ENCODE data around the gene ASPHD2. TPM values are rescaled to one million over a fixed set of nuclear protein-coding genes. Genes with fewer than 3 reads are reported as not detected.
"Not testable (repeated sequence)": the region's sequence is repeated elsewhere in the genome, so short reads cannot be mapped to it uniquely, and the experiment has no call there.

ASPHD2 gene
- total RNA-seq, 2 experiments from 2014 or later = 9.2 to 10.0 TPM

- ATAC-seq = no peak
- Mint-ChIP-seq H3K4me3 (no peak overlapping the region), H3K4me1 (ENCODE audit: low read depth) (peaks cover 36% of the 10 kb centered on the region), H3K27ac (no peak overlapping the region), H3K9me3 (ENCODE audit: insufficient read depth) (no peaks in the 10 kb centered on the region), H3K36me3 (ENCODE audit: low read depth) (peaks cover 40% of the 10 kb centered on the region), H3K27me3 (ENCODE audit: low read depth) (no peaks in the 10 kb centered on the region)
- ChIA-PET CTCF (interaction anchor here (1.2 to 1.8 kb wide), 3 partner anchors 10 to 73 kb away, joined by 3 to 7 read pairs (median 3); no protein-coding TSS in a partner anchor), POLR2A (no interaction called here)
- no peak for DNase-seq
These were observed 8.8 kb downstream of the ASPHD2 start for GRCh38 chr22:26437694-26438392.

GRCh38 chr22:26438776-26439175, 9.7 kb downstream of the ASPHD2 start:
- POLR2A ChIA-PET; H3K4me3 Mint-ChIP-seq; ATAC-seq; H3K27me3 Mint-ChIP-seq (ENCODE audit: low read depth); DNase-seq; H3K27ac Mint-ChIP-seq; H3K9me3 Mint-ChIP-seq (ENCODE audit: insufficient read depth): not testable (repeated sequence)
- peaks cover 34% of the 10 kb centered on the region for H3K36me3 Mint-ChIP-seq (ENCODE audit: low read depth)
- CTCF ChIA-PET = interaction anchor here (1.1 to 1.8 kb wide), 4 partner anchors 8 to 74 kb away, joined by 3 to 7 read pairs (median 4); no protein-coding TSS in a partner anchor
- H3K4me1 Mint-ChIP-seq (ENCODE audit: low read depth) = peaks cover 31% of the 10 kb centered on the region

GRCh38 chr22:26439559-26439958, 10.5 kb downstream of the ASPHD2 start:
- H3K27ac Mint-ChIP-seq = no peak overlapping the region
- H3K4me1 Mint-ChIP-seq (ENCODE audit: low read depth) = peaks cover 25% of the 10 kb centered on the region
- H3K36me3 Mint-ChIP-seq (ENCODE audit: low read depth) = peaks cover 28% of the 10 kb centered on the region
- DNase-seq = no peak
- POLR2A ChIA-PET = no interaction called here
- H3K9me3 Mint-ChIP-seq (ENCODE audit: insufficient read depth) = no peaks in the 10 kb centered on the region
- ATAC-seq = no peak
- CTCF ChIA-PET = interaction anchor here (1.1 to 1.8 kb wide), 3 partner anchors 9 to 72 kb away, joined by 3 to 6 read pairs (median 3); no protein-coding TSS in a partner anchor
- H3K4me3 Mint-ChIP-seq = no peak overlapping the region
- H3K27me3 Mint-ChIP-seq (ENCODE audit: low read depth) = no peaks in the 10 kb centered on the region

GRCh38 chr22:26442086-26442756, 13.2 kb downstream of the ASPHD2 start:
- Mint-ChIP-seq H3K27me3 (ENCODE audit: low read depth) (no peaks in the 10 kb centered on the region), H3K36me3 (ENCODE audit: low read depth) (peaks cover 15% of the 10 kb centered on the region), H3K9me3 (ENCODE audit: insufficient read depth) (no peaks in the 10 kb centered on the region), H3K4me1 (ENCODE audit: low read depth) (peaks cover 1% of the 10 kb centered on the region), H3K27ac (no peak overlapping the region), H3K4me3 (no peak overlapping the region)
- CTCF ChIA-PET = interaction anchor here (1.6 kb wide), 1 partner anchor 78 kb away, joined by 3 read pairs; no protein-coding TSS in a partner anchor
- no peak for DNase-seq
- no peak for ATAC-seq
- POLR2A ChIA-PET = interaction anchor here (0.7 kb wide), 1 partner anchor 11 kb away, joined by 3 read pairs; no protein-coding TSS in a partner anchor

GRCh38 chr22:26443901-26444690, 15.0 kb downstream of the ASPHD2 start:
- DNase-seq (no peak), ATAC-seq (no peak)
- Mint-ChIP-seq H3K4me3 (no peak overlapping the region), H3K27me3 (ENCODE audit: low read depth) (no peaks in the 10 kb centered on the region), H3K4me1 (ENCODE audit: low read depth) (peaks cover 1% of the 10 kb centered on the region), H3K27ac (no peak overlapping the region), H3K9me3 (ENCODE audit: insufficient read depth) (no peaks in the 10 kb centered on the region), H3K36me3 (ENCODE audit: low read depth) (peaks cover 15% of the 10 kb centered on the region)
- ChIA-PET CTCF (interaction anchor here (1.0 kb wide), 1 partner anchor 17 kb away, joined by 4 read pairs; no protein-coding TSS in a partner anchor), POLR2A (no interaction called here)

GRCh38 chr22:26444777-26445176, 15.7 kb downstream of the ASPHD2 start:
- no peak overlapping the region for H3K27ac Mint-ChIP-seq
- CTCF ChIA-PET = no interaction called here
- no peaks in the 10 kb centered on the region for H3K9me3 Mint-ChIP-seq (ENCODE audit: insufficient read depth)
- no peak overlapping the region for H3K4me3 Mint-ChIP-seq
- DNase-seq (no peak), ATAC-seq (no peak)
- H3K27me3 Mint-ChIP-seq (ENCODE audit: low read depth) = no peaks in the 10 kb centered on the region
- POLR2A ChIA-PET = no interaction called here
- H3K36me3 Mint-ChIP-seq (ENCODE audit: low read depth) = peaks cover 15% of the 10 kb centered on the region
- H3K4me1 Mint-ChIP-seq (ENCODE audit: low read depth) = peaks cover 1% of the 10 kb centered on the region

- Mint-ChIP-seq H3K4me3 (no peak overlapping the region), H3K36me3 (ENCODE audit: low read depth) (peaks cover 17% of the 10 kb centered on the region), H3K27me3 (ENCODE audit: low read depth) (no peaks in the 10 kb centered on the region), H3K9me3 (ENCODE audit: insufficient read depth) (no peaks in the 10 kb centered on the region), H3K27ac (no peak overlapping the region), H3K4me1 (ENCODE audit: low read depth) (peaks cover 1% of the 10 kb centered on the region)
- ChIA-PET POLR2A (no interaction called here), CTCF (interaction anchor here (0.6 kb wide), 1 partner anchor 14 kb away, joined by 3 read pairs; no protein-coding TSS in a partner anchor)
- no peak for DNase-seq
- no peak for ATAC-seq
These were observed 16.7 kb downstream of the ASPHD2 start for GRCh38 chr22:26445577-26446275.

GRCh38 chr22:26446808-26447515, 17.9 kb downstream of the ASPHD2 start:
- Mint-ChIP-seq H3K4me3 (no peak overlapping the region), H3K27me3 (ENCODE audit: low read depth) (no peaks in the 10 kb centered on the region), H3K9me3 (ENCODE audit: insufficient read depth) (no peaks in the 10 kb centered on the region), H3K4me1 (ENCODE audit: low read depth) (peaks cover 1% of the 10 kb centered on the region), H3K27ac (no peak overlapping the region), H3K36me3 (ENCODE audit: low read depth) (peaks cover 15% of the 10 kb centered on the region)
- no peak for DNase-seq
- ChIA-PET CTCF (no interaction called here), POLR2A (no interaction called here)
- no peak for ATAC-seq

- Mint-ChIP-seq H3K27ac (no peak overlapping the region), H3K27me3 (ENCODE audit: low read depth) (no peaks in the 10 kb centered on the region), H3K36me3 (ENCODE audit: low read depth) (peaks cover 15% of the 10 kb centered on the region), H3K4me1 (ENCODE audit: low read depth) (no peaks in the 10 kb centered on the region), H3K4me3 (no peak overlapping the region), H3K9me3 (ENCODE audit: insufficient read depth) (no peaks in the 10 kb centered on the region)
- POLR2A ChIA-PET = no interaction called here
- CTCF ChIA-PET = interaction anchor here (1.5 to 1.7 kb wide), 2 partner anchors 10 to 84 kb away, joined by 3 read pairs; no protein-coding TSS in a partner anchor
- DNase-seq (no peak), ATAC-seq (no peak)
These were observed 18.7 kb downstream of the ASPHD2 start for GRCh38 chr22:26447584-26448329.

GRCh38 chr22:26448334-26448733, 19.3 kb downstream of the ASPHD2 start:
- ChIA-PET POLR2A (no interaction called here), CTCF (interaction anchor here (0.5 to 1.7 kb wide), 3 partner anchors 10 to 84 kb away, joined by 3 read pairs; no protein-coding TSS in a partner anchor)
- no peaks in the 10 kb centered on the region for H3K4me1 Mint-ChIP-seq (ENCODE audit: low read depth)
- no peak overlapping the region for H3K4me3 Mint-ChIP-seq
- peaks cover 12% of the 10 kb centered on the region for H3K36me3 Mint-ChIP-seq (ENCODE audit: low read depth)
- no peaks in the 10 kb centered on the region for H3K27me3 Mint-ChIP-seq (ENCODE audit: low read depth)
- no peak for DNase-seq
- ATAC-seq = no peak
- H3K27ac Mint-ChIP-seq = no peak overlapping the region
- no peaks in the 10 kb centered on the region for H3K9me3 Mint-ChIP-seq (ENCODE audit: insufficient read depth)

Data from activated CD8-positive, alpha-beta T cell treated with anti-CD3 and anti-CD28 coated beads, Interleukin-2, amount 10 ng/mL, durations not matched to agents 7 days and 5 days (primary cell).